GM18909 (cell line): Measurements from ENCODE around the gene ACP2.

Experiments
- ATAC-seq: cut with Tn5 transposase; IDR thresholded peaks from one replicate; pipeline ENCODE4 v1.9.1; 2021; ENCODE audit warnings: mild to moderate bottlenecking; ENCODE audit not compliant: unreplicated experiment, poor library complexity

Gene ACP2

DNA sequence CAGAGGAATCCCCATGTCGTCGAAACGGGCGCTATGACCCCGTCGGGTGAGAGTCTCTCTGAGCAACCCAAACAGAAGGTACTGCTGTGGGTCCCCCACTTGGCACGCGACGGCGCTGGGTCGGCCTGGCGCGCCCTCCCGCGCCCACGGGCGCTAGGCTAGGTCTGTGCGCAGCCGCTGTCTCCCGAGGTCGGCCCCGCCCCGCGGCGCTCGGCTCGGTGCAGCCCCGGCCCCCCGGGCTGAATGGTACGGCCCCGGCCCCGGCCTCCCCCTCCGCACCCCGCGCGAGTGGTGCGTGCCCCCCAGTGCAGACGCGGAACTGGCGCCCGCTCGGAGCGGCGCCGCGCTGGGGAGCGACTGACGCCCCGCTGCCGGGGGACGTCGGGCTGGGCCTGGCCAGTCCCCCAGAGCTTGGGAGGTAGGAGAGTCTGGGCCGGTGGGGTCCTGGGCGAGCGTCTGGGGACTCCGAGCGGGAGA is 21.3 kb upstream of the ACP2 start, which contains the start of gene MADD:
Gene MADD (plus strand): TSS at position 305 of the 477 bp plus-strand sequence.
- peak; percentile 72 for ATAC-seq

- peak; percentile 53 for ATAC-seq
These were observed 20.6 kb upstream of the ACP2 start for GRCh38 chr11:47269002-47269828.

- no peak for ATAC-seq
These were observed 19.9 kb upstream of the ACP2 start for GRCh38 chr11:47268448-47269001.

DNA sequence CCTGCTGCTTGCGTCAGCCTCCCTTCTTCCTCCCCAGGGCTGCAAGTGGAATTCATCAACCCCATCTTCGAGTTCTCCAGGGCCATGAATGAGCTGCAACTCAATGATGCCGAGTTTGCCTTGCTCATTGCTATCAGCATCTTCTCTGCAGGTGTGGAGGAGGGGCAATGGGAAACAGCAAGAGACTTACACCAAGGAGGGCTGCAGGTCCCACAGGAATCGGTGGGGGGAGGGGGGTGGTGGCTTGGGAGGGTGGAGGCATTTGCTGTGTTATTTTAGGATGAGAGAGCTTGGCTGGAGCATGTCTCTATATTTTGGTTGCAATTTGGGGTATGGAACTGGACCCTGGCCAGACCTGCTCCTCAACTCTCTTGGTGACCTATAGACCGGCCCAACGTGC is 19.3 kb upstream of the ACP2 start:
- no peak for ATAC-seq

DNA sequence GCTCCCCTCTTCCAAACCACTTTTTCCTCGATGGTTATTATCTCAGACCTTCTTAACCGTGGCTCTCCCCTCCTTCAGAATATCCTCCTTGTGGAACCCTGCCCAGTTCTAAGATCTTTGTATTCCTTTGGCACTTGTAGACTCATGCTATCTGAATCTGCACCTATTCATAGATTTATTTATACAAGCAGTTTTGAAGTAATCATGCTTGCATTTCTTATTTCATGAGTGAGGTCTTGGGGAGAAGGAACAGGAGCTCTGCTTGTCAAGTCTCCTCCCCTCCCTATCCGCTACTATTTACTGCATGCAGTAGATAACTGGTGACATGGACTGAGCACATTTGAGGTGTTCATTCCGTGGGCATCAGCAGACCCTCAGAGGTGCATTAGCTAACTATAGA is 15.9 kb upstream of the ACP2 start:
- no peak for ATAC-seq

GRCh38 chr11:47264119-47264518 is 15.5 kb upstream of the ACP2 start:
- no peak for ATAC-seq

GRCh38 chr11:47261291-47261800 is 12.7 kb upstream of the ACP2 start:
- no peak for ATAC-seq

GRCh38 chr11:47260366-47260765 is 11.8 kb upstream of the ACP2 start:
- ATAC-seq = no peak

- no peak for ATAC-seq
These were observed 10.8 kb upstream of the ACP2 start for GRCh38 chr11:47259232-47259977.

- ATAC-seq = no peak
These were observed 9.8 kb upstream of the ACP2 start for GRCh38 chr11:47258317-47258902.

DNA sequence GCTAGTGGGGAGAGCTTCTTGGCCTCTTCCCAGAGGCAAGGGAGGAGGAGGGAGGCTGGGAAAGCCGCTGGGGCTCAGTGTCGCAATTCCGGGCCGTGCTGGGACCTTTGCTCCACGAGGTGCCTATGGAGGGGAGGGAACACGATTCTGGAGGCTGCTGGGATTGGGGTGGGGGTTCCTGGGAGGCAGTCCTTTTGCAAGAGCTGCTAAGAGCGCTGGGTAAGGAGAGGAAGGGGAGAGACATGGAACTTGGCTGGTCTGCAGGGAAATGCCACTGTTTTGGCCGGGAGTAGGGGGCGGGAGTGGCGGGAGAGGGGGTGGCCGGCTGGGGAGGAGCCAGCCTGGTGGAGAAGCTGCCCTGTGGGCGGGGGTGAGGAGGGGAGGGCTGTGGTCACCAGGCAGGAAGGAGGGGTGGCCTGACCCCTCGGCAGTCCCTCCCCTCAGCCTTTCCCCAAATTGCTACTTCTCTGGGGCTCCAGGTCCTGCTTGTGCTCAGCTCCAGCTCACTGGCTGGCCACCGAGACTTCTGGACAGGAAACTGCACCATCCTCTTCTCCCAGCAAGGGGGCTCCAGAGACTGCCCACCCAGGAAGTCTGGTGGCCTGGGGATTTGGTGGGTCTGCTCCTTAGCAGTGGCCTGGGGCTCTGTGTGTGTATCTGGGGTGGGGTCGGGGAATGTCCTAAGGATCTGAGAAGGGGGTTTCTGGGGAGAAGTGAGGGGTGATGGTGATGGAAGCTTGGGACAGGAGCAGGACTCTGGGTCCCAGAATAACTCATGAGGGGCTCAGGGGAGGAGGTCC is 9.1 kb upstream of the ACP2 start, which contains the start of gene NR1H3:
Gene NR1H3 (plus strand): TSS at position 480 of the 800 bp plus-strand sequence. CDS start 1,221 bp downstream, outside the sequence.
- no peak for ATAC-seq

- no peak for ATAC-seq
These were observed 8.5 kb upstream of the ACP2 start for GRCh38 chr11:47257177-47257516.

DNA sequence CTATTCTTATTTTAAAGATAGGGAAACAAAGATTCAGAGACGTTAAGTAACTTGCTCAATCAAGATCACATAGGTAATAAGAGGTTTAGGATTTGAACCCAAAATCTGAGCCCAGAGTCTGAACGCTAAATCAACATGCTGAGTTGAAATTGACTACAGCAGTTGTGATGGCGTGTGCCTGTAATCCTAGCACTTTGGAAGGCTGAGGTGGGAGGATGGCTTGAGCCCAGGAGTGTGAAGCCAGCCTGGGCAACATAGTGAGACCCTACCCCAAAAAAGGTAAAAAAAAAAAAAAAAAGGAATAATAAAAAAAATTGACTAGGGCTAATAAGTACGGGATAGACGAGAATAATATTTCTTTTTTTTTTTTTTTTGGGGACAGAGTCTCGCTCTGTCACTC is 7.8 kb upstream of the ACP2 start:
- no peak for ATAC-seq

GRCh38 chr11:47254386-47254785 is 5.8 kb upstream of the ACP2 start:
- no peak for ATAC-seq

DNA sequence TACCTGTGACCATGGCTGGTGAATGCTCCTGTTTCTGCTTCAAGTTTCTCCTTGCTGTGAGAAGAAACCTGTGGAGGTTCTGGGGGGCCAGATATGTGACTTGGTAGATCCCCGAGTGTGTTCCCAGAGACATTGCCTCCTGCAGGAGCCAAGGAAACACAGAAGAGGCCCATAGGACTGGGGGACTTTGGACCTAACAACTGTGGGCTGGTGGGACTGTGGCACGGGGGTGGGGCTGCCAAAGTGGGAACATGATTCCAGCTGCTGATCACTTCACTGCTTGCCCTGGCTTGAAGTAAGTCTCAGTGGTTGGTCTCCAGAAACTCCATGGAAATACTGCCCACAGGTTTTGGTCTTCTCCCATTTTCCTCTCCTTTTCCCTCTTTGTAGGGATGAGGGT is 5.0 kb upstream of the ACP2 start:
- ATAC-seq = no peak

GRCh38 chr11:47251751-47252150 is 3.1 kb upstream of the ACP2 start:
- ATAC-seq = no peak

DNA sequence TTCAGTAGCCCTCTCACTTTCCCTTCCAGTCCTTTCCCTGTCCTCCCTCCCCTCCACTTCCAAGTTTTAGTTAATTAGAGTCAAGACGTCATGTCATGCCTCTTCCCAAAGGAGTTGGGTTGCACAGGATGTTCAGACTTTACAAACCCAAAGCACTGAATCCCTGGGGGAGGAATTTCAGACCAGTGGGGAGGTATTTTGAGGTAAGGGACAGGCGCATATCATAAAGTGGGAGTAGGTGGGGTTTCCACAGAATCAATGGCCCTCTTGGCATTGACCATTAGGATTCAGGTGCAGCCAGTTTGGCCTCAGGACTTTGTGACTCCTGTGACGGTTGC is 733 bp upstream of the ACP2 start:
- no peak for ATAC-seq

- peak; percentile 31 for ATAC-seq
These were observed 330 bp downstream of the ACP2 start for GRCh38 chr11:47248304-47248663.

DNA sequence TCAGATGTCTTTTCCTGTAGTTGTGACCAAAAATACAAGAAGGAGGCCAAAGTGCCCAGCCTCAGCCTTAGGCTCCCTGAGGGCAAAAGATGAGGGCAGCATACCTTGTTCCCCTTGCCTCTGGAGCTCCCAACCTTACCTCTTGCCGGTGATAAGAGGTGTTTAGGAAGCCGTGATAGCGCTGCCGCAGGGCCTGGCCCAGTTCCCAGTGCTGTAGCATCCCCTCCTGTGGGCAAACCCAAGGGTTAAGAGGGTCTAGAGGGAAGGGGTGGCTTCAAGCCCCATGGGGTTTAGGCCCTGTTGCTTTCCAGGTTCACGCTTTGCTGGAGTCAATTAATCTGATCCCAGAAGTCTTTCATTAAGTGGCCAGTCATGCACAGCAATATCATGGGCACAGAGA is 1.1 kb downstream of the ACP2 start:
- no peak for ATAC-seq
